LNCaP clone FGC (cell line): Measurements from ENCODE around the gene HSH2D.

Source experiments
- DNase-seq: peaks from one replicate; pipeline ENCODE4 v3.0.0-alpha.2; 2011; ENCODE audit warnings: low read depth
- H3K4me3 ChIP-seq: 2 replicates; pipeline ENCODE4 v1.5.1; 2011; ENCODE audit warnings: mild to moderate bottlenecking, low read depth, low read length, control low read depth
- TF ChIP-seq, protein P1 (sequence below): IDR thresholded peaks from 2 replicates; pipeline ENCODE4 v1.5.1; 2012; ENCODE audit warnings: mild to moderate bottlenecking; ENCODE audit not compliant: control insufficient read depth, insufficient read depth; ENCODE audit errors: extremely low read depth

The HSH2D gene

DNA sequence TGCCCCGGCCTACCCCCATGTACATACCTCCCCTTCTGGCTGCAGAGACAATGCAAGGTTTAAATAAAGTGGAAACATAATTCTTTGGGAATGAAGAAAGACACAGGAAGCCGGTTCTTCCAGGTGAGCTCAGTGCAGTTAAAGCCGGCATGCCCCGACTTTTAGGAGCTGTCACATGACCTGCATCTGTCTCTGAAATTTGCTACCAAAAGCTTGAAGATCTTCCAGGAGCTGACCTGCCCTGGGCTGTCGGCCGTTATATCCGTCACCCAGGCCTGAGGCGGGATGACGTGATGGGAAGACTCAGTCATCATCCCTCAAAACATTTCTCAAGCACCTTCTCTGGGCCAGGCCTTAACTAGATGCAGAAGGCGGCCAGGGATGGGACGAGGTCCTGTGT, 21.5 kb upstream of the HSH2D start:
- H3K4me3 ChIP-seq, result no peak overlapping the region
- DNase-seq, result no peak
- TF ChIP-seq, protein P1, sequence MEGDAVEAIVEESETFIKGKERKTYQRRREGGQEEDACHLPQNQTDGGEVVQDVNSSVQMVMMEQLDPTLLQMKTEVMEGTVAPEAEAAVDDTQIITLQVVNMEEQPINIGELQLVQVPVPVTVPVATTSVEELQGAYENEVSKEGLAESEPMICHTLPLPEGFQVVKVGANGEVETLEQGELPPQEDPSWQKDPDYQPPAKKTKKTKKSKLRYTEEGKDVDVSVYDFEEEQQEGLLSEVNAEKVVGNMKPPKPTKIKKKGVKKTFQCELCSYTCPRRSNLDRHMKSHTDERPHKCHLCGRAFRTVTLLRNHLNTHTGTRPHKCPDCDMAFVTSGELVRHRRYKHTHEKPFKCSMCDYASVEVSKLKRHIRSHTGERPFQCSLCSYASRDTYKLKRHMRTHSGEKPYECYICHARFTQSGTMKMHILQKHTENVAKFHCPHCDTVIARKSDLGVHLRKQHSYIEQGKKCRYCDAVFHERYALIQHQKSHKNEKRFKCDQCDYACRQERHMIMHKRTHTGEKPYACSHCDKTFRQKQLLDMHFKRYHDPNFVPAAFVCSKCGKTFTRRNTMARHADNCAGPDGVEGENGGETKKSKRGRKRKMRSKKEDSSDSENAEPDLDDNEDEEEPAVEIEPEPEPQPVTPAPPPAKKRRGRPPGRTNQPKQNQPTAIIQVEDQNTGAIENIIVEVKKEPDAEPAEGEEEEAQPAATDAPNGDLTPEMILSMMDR, result no peak

DNA sequence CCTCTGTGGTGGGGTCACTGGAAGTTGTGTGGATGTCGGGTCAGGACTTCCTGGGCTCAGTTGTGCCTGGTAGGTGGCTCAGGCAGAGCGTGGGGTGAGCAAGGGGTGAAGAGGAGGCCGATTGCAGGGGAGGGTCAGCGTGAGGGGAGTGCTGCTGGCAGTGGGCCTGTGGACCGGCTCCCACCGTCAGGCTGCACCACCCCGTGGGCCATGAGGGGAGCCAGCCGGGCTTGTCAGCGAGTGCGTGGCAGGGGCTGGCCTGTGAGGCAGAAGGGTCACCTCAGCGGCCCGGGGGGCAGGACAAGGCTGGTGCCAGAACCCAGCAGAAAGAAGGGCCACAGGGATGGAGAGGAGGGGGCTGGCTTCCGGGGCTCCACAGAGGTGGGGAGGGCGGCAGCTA, 18.5 kb upstream of the HSH2D start:
- DNase-seq, result no peak
- TF ChIP-seq, protein P1, result no peak
- H3K4me3 ChIP-seq, result no peak overlapping the region

DNA sequence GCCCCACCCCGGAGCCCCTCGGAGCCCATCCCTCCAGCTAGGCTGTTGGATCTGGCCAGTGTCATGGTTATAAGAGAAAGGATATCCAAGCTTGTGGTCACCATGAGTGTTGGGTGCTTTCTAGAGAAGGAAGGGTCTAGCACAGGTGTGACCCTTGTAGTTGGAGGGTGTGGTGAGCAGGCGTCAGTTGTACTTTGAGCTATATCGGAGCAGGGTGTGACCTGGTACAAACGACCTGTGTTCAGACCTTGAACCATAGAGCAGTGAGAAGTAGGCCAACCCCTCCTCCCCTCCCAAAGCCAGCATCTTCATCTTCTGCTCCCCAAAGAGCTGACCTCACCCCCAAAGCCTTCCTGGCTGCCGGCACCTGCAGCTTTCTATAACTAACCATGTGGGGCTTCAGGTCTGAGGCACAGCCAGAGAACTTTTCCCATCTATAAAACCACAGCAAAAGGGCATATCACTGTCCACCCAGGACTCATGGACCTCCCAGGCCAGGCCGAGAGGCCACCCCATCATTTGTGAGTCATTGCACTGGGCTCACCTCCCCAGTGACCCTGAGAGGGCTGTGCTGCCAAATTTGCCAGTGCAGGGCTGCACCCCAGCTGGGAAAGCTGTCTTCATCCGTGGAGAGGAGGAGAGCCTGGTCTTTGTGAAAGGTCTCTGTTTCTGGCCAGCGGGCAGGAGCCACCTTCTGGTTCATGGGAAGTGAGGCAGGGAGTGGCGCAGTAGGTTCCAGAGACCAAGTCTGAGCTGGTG, 17.6 kb upstream of the HSH2D start:
- TF ChIP-seq, protein P1, result no peak
- no peak for DNase-seq
- no peak overlapping the region for H3K4me3 ChIP-seq

DNA sequence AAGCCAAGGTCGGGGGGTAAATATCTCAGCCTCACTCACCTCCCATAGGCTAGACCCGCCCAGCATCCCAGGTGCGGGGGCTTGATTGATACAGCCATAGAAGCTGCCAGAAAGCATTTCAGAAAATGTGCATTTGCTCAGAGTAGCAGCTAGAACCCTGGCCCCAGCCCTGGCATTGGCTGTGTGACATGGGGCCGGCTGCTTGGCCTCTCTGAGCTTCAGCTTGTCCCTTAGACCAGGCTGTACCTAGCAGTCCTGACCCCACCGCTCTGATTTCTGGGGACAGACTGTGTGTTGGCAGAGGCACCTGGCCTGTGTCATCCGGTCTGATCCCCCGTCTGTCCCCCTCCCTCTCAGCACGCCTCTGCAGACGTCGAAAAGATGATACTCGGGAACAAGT, 16.4 kb upstream of the HSH2D start:
- no peak overlapping the region for H3K4me3 ChIP-seq
- TF ChIP-seq, protein P1, result no peak
- no peak for DNase-seq

DNA sequence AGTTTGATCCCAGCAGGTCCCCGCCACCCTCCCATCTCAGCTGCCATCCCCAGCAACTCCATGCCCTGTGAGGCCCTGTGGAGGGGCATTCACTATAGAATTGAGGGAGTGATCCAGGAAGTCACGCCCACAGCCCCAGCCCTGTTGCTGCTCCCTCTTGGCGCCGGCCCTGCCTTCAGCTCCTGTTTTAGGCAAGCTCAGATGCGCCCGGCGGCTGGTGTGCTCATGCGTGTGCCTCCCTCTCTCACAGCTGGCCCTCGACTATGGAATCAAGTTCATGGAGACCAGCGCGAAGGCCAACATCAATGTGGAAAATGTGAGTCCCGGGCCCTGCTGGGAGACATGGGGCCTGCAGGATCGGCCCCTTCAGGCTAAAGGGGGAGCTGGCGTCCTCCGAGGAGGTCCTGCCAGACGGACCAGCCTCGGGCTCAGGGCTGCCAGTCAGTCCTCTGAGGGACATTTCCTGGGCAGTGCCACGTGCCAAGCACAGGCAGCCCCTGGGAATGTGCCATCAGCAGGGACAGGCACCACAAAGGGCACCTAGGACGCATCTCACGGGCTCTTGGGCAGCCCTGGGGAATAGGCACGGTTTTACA, 15.6 kb upstream of the HSH2D start:
- no peak overlapping the region for H3K4me3 ChIP-seq
- DNase-seq, result no peak
- TF ChIP-seq, protein P1, result no peak

DNA sequence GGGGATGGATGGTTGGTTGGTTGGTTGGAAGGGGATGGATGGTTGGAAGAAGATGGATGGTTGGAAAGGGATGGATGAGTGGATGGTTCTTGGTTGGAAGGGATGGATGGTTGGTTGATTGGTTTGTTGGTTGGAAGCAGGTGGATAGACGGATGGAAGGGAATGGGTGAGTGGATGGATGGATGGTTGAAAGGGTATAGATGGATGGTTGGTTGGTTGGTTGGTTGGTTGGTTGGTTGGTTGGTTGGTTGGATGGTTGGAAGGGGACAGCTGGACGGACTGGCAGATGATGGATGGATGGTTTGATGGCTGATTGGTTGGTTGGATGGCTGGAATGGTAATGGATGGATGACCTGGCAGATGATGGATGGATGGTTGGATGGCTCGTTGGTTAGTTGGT, 11.8 kb upstream of the HSH2D start:
- no peak for DNase-seq
- TF ChIP-seq, protein P1, result no peak
- no peak overlapping the region for H3K4me3 ChIP-seq

DNA sequence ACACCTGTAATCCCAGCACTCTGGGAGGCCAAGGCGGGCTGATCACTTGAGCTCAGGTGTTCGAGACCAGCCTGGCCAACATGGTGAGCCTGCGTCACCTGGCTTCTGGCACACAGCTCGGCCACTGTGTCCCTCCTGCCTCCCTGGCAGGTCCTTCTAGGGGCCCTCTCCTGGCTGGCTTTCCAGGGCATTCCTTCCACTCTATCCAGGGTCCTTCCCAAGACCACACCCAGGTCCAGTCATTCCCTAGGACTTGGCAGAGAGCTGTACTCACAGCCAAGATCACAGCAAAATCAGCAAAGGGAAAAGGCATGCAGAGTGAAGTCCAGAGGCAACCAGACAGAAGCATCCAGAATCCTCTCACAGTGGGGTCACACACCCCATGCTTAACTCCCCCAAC, 9.7 kb upstream of the HSH2D start:
- no peak overlapping the region for H3K4me3 ChIP-seq
- DNase-seq, result no peak
- TF ChIP-seq, protein P1, result no peak
